Suppressor macrophage treated with lipopolysaccharide for 4 hours (primary cell): Measurements from ENCODE around the gene ALG12.
"Not testable (repeated sequence)": the region's sequence is repeated elsewhere in the genome, so short reads cannot be mapped to it uniquely, and the experiment has no call there.

Experiments
- DNase-seq: peaks from one replicate; pipeline ENCODE4 v3.0.0-alpha.2; 2020

Gene ALG12

GRCh38 chr22:49865156-49865555 is 53.1 kb downstream of the ALG12 start:
- no peak for DNase-seq

GRCh38 chr22:49863931-49864330 is 54.3 kb downstream of the ALG12 start:
- DNase-seq: no peak

- peak; percentile 28 for DNase-seq
Observed at GRCh38 chr22:49862496-49862776, 55.8 kb downstream of the ALG12 start.

- DNase-seq: peak; percentile 31
Observed at GRCh38 chr22:49861642-49862495, 56.4 kb downstream of the ALG12 start.

GRCh38 chr22:49858827-49859226 is 59.4 kb downstream of the ALG12 start:
- DNase-seq: no peak

- no peak for DNase-seq
Observed at GRCh38 chr22:49856766-49857618, 61.2 kb downstream of the ALG12 start.

GRCh38 chr22:49856343-49856742 is 61.9 kb downstream of the ALG12 start:
- no peak for DNase-seq

GRCh38 chr22:49855251-49855911 is 62.9 kb downstream of the ALG12 start:
- no peak for DNase-seq

GRCh38 chr22:49853981-49854831 is 64.0 kb downstream of the ALG12 start:
- DNase-seq: peak; percentile 46

GRCh38 chr22:49852898-49853894 is 65.0 kb downstream of the ALG12 start, which contains the start of gene ZBED4:
ZBED4 (plus strand) TSS chr22:49853844; CDS start chr22:49883663, 29,819 bp downstream.
- peak; percentile 100 for DNase-seq

- DNase-seq: not testable (repeated sequence)
Observed at GRCh38 chr22:49852568-49852897, 65.7 kb downstream of the ALG12 start.

- no peak for DNase-seq
Observed at GRCh38 chr22:49850959-49851802, 67.1 kb downstream of the ALG12 start.
